GM18951 (cell line): Measurements from ENCODE around the gene BEND5.

Source experiments
- POLR2A ChIP-seq: IDR thresholded peaks from 4 replicates; pipeline ENCODE4 v1.6.1; 2011; ENCODE audit warnings: mild to moderate bottlenecking; ENCODE audit not compliant: insufficient read length, insufficient read depth; ENCODE audit errors: extremely low read depth
- in situ Hi-C: fragments of 300-500 bp; cut with MboI; formaldehyde crosslinking; loops from one replicate; pipeline ENCODE4 v1.12.0; 2022; ENCODE audit warnings: low sequenced_read_pairs, mixed read lengths, inconsistent platforms; ENCODE audit not compliant: unreplicated experiment

The BEND5 gene

GRCh38 chr1:48785869-48786268 is 9.2 kb upstream of the BEND5 start:
- in situ Hi-C loops, result no loop called here
- no peak for TF ChIP-seq POLR2A

- no peak for TF ChIP-seq POLR2A
- in situ Hi-C loops, result no loop called here
Observed at GRCh38 chr1:48784301-48784700, 7.6 kb upstream of the BEND5 start.

- in situ Hi-C loops, result no loop called here
- TF ChIP-seq POLR2A, result no peak
Observed at GRCh38 chr1:48777219-48777895, 666 bp upstream of the BEND5 start.

GRCh38 chr1:48775831-48776392 is 779 bp downstream of the BEND5 start:
- in situ Hi-C loops, result no loop called here
- TF ChIP-seq POLR2A, result no peak

GRCh38 chr1:48773133-48773532 is 3.6 kb downstream of the BEND5 start:
- no peak for TF ChIP-seq POLR2A
- in situ Hi-C loops, result no loop called here

DNA sequence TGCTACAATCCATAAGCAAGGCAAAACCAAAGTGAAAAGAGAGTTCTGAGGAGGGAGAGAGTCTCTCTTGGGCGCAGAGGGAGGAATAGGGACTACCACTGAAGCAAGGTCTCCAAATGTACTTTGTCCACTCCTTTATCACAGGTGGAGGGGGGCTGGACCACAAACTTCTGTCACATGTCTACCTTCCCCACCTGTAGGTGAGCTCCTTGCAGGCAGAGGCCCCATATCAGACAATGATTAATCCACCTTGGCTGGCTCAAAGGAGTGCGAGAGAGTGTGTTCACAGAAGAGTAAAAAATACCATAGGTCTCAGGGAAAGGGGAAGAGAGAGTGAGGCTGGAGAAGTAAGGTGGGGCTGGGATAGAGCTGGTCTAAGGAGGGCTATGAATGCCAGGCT is 4.5 kb downstream of the BEND5 start:
- in situ Hi-C loops, result no loop called here

GRCh38 chr1:48771561-48771960 is 5.1 kb downstream of the BEND5 start:
- in situ Hi-C loops, result no loop called here
- TF ChIP-seq POLR2A, result no peak

More for the DNA sequence above, 4.5 kb downstream of the BEND5 start:
- no peak for TF ChIP-seq POLR2A

- in situ Hi-C loops, result no loop called here
- no peak for TF ChIP-seq POLR2A
Observed at GRCh38 chr1:48767975-48768510, 8.6 kb downstream of the BEND5 start.

GRCh38 chr1:48765335-48765734 is 11.4 kb downstream of the BEND5 start:
- no peak for TF ChIP-seq POLR2A
- in situ Hi-C loops, result no loop called here

DNA sequence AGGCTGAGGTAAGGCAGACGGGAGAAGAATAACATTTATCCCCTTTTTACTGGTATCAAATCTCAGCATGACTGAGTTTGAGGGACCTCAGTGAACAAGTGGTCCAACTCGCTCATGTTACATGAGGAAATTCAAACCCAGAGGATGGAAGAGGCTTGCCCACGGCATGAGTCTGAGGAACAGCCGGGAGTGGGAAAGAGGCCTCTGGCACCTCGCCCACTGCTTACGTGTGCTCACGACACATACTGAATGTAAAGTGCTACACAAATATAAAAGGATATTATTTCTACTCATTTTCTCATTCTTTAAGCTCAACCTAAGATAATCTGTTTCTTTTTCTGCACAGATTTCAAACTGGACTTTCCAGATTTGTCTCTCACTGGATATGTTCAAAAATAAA is 14.7 kb downstream of the BEND5 start:
- in situ Hi-C loops, result no loop called here
- TF ChIP-seq POLR2A, result no peak

DNA sequence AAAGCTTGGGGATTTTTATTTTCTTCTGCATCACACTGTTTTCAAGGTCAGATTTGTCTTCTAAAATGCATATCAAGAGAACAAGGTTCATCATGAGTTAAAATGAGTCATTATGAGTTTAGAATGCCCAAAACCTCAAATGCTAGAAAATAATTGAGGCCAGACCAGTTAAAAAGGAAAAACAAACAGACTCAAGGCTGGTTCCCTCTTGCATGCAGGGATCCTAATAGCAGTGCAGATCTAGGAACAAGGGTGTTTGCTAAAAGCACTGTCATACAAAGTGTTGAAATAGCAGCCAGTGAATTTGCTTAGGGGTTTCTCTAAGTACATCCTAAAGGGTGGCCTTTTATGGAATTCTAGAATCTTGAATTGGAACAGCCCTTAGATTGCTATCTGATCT is 15.3 kb downstream of the BEND5 start:
- TF ChIP-seq POLR2A, result no peak
- in situ Hi-C loops, result no loop called here

- TF ChIP-seq POLR2A, result no peak
- in situ Hi-C loops, result no loop called here
Observed at GRCh38 chr1:48760857-48761256, 15.8 kb downstream of the BEND5 start.

DNA sequence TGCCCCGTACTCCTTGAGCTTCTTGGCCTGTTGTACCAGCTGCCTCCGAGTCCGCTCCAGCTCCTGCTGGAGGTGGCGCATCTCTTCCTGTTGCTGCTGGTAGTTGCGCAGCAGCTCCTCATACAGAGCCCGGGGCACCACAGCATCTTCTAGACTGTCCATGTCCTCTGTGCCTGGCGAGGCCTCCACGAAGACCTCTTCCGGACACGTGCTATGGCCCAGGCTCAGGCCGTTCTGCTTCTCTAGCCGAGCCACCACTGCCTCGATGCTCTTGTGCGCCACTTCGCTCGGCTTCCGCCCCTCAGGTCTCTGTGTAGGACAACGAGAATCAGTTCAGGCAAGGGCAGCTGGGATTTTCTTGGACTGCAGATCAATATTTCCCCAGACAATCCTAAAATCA is 17.7 kb downstream of the BEND5 start:
- in situ Hi-C loops, result no loop called here
- no peak for TF ChIP-seq POLR2A

DNA sequence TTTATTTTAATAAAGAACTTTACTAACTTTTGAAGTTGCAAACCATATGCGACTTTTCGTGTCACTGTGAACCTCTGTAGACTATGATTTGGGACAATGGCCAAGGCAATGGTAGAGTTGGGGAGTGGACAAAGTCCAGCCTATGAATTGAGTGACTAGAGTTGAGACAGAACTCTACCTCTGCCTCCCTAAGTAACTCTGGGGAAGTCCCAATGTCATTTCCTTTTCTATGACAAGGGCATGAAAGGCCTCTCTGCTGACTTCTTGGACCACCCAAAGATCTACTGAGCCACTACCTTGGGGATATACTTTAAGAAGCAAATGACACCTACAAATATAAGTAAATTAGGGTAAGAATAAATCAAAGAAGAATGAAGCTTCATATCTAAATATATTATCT is 19.3 kb downstream of the BEND5 start:
- TF ChIP-seq POLR2A, result no peak
- in situ Hi-C loops, result no loop called here
